Measurements from ENCODE around the gene PATJ.

PATJ gene

DNA sequence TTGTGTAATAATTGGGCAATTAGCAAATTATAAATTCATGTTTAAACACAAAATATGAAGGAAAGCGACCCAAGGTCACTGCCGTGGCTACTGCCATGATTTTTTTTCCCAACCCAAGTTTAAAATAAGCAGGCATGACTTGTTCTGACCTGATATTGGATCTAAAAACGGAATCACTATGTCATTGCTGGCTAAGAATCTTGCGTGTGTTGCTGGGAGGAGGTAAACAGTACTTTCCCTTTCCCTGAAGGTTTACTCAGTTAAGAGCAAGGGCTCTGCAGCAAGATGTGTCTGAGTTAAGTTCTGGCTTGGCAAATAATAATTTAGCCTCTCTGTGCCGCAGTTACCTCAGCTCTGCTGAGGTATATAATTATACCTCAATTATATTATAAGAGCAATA is 326.7 kb downstream of the PATJ start:
- TF ChIP-seq, protein P1, sequence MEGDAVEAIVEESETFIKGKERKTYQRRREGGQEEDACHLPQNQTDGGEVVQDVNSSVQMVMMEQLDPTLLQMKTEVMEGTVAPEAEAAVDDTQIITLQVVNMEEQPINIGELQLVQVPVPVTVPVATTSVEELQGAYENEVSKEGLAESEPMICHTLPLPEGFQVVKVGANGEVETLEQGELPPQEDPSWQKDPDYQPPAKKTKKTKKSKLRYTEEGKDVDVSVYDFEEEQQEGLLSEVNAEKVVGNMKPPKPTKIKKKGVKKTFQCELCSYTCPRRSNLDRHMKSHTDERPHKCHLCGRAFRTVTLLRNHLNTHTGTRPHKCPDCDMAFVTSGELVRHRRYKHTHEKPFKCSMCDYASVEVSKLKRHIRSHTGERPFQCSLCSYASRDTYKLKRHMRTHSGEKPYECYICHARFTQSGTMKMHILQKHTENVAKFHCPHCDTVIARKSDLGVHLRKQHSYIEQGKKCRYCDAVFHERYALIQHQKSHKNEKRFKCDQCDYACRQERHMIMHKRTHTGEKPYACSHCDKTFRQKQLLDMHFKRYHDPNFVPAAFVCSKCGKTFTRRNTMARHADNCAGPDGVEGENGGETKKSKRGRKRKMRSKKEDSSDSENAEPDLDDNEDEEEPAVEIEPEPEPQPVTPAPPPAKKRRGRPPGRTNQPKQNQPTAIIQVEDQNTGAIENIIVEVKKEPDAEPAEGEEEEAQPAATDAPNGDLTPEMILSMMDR (IDR thresholded peaks at IDR 0.05; ENCODE audit: low read depth, low read length): no peak
- DNase-seq (ENCODE audit: extremely low read depth, low read depth): no peak

DNA sequence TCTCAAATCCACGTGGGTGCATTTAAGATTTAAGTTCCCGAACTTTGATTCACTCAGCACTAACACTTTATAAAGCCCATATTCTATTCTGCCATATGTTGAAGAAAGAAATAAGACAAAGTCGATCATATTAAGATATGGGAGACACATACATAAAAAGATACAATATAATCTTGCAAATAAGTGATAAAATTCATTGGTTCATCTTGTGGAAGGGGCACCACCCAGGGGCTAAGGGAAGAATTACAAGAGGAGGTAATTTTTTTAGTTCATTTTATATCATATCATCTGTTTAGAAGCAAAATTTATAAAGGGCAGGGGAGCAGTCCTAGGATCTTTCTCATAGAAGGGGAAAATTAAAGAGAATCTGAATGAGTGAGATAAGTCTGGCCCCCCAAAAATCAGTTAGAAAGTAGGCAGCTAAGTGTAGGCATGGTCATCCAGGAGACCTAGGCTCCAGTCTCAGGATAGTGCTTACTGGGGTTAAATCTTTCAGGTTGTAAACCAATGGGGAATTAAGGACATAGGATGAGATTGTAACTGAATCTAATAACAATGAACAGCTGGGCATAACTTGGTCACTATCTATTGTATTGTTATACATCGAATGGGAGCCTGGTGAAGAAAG is 328.2 kb downstream of the PATJ start:
- no peak for DNase-seq (ENCODE audit: extremely low read depth, low read depth)
- TF ChIP-seq, protein P1 (IDR thresholded peaks at IDR 0.05; ENCODE audit: low read depth, low read length): peak; percentile 49

DNA sequence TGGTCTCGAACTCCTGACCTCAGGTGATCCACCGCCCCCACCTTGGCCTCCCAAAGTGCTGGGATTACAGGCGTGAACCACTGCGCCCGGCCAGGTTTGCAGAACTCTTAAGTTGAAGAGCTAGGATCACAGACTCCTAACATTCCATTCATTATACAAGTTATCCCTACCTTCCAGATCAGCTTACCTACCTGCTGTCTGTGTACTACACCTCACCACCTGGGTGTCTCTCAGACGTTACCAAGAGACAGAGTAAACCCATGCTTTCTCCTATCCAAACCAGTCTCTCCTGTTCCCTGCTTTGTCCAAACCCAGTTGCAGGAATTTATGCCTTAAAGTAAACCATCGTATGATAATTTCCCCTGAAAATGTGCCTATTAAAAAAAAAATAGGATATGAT is 329.4 kb downstream of the PATJ start:
- DNase-seq (ENCODE audit: extremely low read depth, low read depth): no peak
- TF ChIP-seq, protein P1 (IDR thresholded peaks at IDR 0.05; ENCODE audit: low read depth, low read length): no peak

- TF ChIP-seq, protein P1 (IDR thresholded peaks at IDR 0.05; ENCODE audit: low read depth, low read length): no peak
- no peak for DNase-seq (ENCODE audit: extremely low read depth, low read depth)
These were observed 334.0 kb downstream of the PATJ start for GRCh38 chr1:62076286-62076685.

DNA sequence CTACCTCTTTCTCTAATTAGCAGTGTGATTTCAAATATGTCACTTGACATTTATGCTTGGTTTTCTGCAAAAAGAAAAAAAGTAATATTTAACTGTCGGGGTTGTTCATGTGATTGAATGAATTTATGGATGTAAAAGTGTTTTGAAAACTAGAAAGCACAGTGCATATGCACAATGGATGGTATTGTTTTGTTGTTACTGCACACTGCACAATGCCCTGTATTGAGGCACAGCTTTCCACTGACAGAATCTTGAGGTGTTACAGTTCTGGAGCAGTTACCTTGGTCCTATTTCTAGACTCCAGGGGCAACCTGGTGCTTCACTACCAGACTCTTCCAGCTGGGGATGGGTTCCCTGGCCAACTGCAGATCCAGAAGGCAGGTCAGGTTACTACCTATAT is 335.5 kb downstream of the PATJ start:
- TF ChIP-seq, protein P1 (IDR thresholded peaks at IDR 0.05; ENCODE audit: low read depth, low read length): no peak
- DNase-seq (ENCODE audit: extremely low read depth, low read depth): no peak

GRCh38 chr1:62082456-62083363 is 340.4 kb downstream of the PATJ start:
- DNase-seq (ENCODE audit: extremely low read depth, low read depth): no peak
- TF ChIP-seq, protein P1 (IDR thresholded peaks at IDR 0.05; ENCODE audit: low read depth, low read length): peak; percentile 99

- TF ChIP-seq, protein P1 (IDR thresholded peaks at IDR 0.05; ENCODE audit: low read depth, low read length): no peak
- no peak for DNase-seq (ENCODE audit: extremely low read depth, low read depth)
These were observed 342.1 kb downstream of the PATJ start for GRCh38 chr1:62084310-62084890.

All from AG09319 (cell line).